H9 (cell line): ENCODE data around the gene RALA. TPM values are rescaled to one million over a fixed set of nuclear protein-coding genes. Genes with fewer than 3 reads are reported as not detected.
"Not testable (repeated sequence)": the region's sequence is repeated elsewhere in the genome, so short reads cannot be mapped to it uniquely, and the experiment has no call there.

Source experiments
- DNase-seq: peaks from one replicate; pipeline ENCODE4 v3.0.0-alpha.2; 2017
- H2AFZ ChIP-seq: one replicate; pipeline ENCODE4 v1.6.1; 2013; ENCODE audit warnings: mild to moderate bottlenecking, low read length, control low read depth, moderate library complexity
- H2AK5ac ChIP-seq: 2 replicates; pipeline ENCODE4 v1.6.1; 2013; ENCODE audit warnings: low read length, control low read depth, mixed read lengths; ENCODE audit not compliant: insufficient read length
- H2BK120ac ChIP-seq: one replicate; pipeline ENCODE4 v1.6.1; 2013; ENCODE audit warnings: low read depth, mild to moderate bottlenecking, low read length, control low read depth, inconsistent platforms; ENCODE audit not compliant: poor library complexity, severe bottlenecking
- H2BK12ac ChIP-seq: 2 replicates; pipeline ENCODE4 v1.6.1; 2013; ENCODE audit warnings: low read length, control low read depth, mixed read lengths, low read depth; ENCODE audit not compliant: insufficient read length
- H2BK15ac ChIP-seq: 2 replicates; pipeline ENCODE4 v1.6.1; 2013; ENCODE audit warnings: low read depth, low read length, control low read depth
- H2BK20ac ChIP-seq: one replicate; pipeline ENCODE4 v1.6.1; 2013; ENCODE audit warnings: low read depth, mild to moderate bottlenecking, low read length, control low read depth, inconsistent platforms; ENCODE audit not compliant: poor library complexity, severe bottlenecking
- H2BK5ac ChIP-seq: 2 replicates; pipeline ENCODE4 v1.6.1; 2013; ENCODE audit warnings: low read length, control low read depth, mixed read lengths; ENCODE audit not compliant: insufficient read length
- H3K14ac ChIP-seq: 2 replicates; pipeline ENCODE4 v1.6.1; 2013; ENCODE audit warnings: low read length, control low read depth; ENCODE audit not compliant: insufficient read depth
- H3K18ac ChIP-seq: 2 replicates; pipeline ENCODE4 v1.6.1; 2013; ENCODE audit warnings: low read depth, mild to moderate bottlenecking, mixed read lengths, low read length, control low read depth; ENCODE audit not compliant: insufficient read length
- H3K23ac ChIP-seq: 2 replicates; pipeline ENCODE4 v1.6.1; 2013; ENCODE audit warnings: low read length, control low read depth, mixed read lengths, low read depth; ENCODE audit not compliant: insufficient read length
- H3K23me2 ChIP-seq: 2 replicates; pipeline ENCODE4 v1.6.1; 2013; ENCODE audit warnings: low read depth, mild to moderate bottlenecking, mixed read lengths, low read length, control low read depth; ENCODE audit not compliant: insufficient read length, poor library complexity, severe bottlenecking
- H3K27ac ChIP-seq: 2 replicates; pipeline ENCODE4 v1.5.1; 2013; ENCODE audit warnings: low read length, control low read depth, mixed read lengths, low read depth; ENCODE audit not compliant: insufficient read length
- H3K27me3 ChIP-seq: 2 replicates; pipeline ENCODE4 v1.6.1; 2013; ENCODE audit warnings: low read length, control low read depth, inconsistent platforms; ENCODE audit not compliant: insufficient read depth
- H3K4ac ChIP-seq: 2 replicates; pipeline ENCODE4 v1.6.1; 2013; ENCODE audit warnings: low read depth, mild to moderate bottlenecking, control low read depth, inconsistent platforms, low read length, moderate library complexity
- H3K4me1 ChIP-seq: 2 replicates; pipeline ENCODE4 v1.6.1; 2013; ENCODE audit warnings: low read length, control low read depth, inconsistent platforms; ENCODE audit not compliant: insufficient read depth
- H3K4me2 ChIP-seq: 2 replicates; pipeline ENCODE4 v1.6.1; 2013; ENCODE audit warnings: low read length, control low read depth, mixed read lengths; ENCODE audit not compliant: insufficient read length, insufficient read depth
- H3K56ac ChIP-seq: 2 replicates; pipeline ENCODE4 v1.6.1; 2013; ENCODE audit warnings: low read depth, mild to moderate bottlenecking, mixed read lengths, low read length, control low read depth; ENCODE audit not compliant: insufficient read length
- H3K79me1 ChIP-seq: 2 replicates; pipeline ENCODE4 v1.6.1; 2013; ENCODE audit warnings: low read depth, mild to moderate bottlenecking, moderate library complexity, low read length, control low read depth, inconsistent platforms; ENCODE audit not compliant: insufficient read depth, poor library complexity, severe bottlenecking
- H3K79me2 ChIP-seq: 2 replicates; pipeline ENCODE4 v1.6.1; 2013; ENCODE audit warnings: low read length, control low read depth, inconsistent platforms; ENCODE audit not compliant: insufficient read depth
- H3K9ac ChIP-seq: 2 replicates; pipeline ENCODE4 v1.6.1; 2013; ENCODE audit warnings: low read length, control low read depth, mixed read lengths; ENCODE audit not compliant: insufficient read length; ENCODE audit errors: extremely low read depth
- H3K9me3 ChIP-seq: one replicate; pipeline ENCODE4 v1.6.1; 2013; ENCODE audit warnings: low read depth, low read length, inconsistent platforms; ENCODE audit not compliant: control insufficient read depth
- H3T11ph ChIP-seq: one replicate; pipeline ENCODE4 v1.6.1; 2013; ENCODE audit warnings: mild to moderate bottlenecking, low read length, control low read depth, inconsistent platforms
- H4K20me1 ChIP-seq: one replicate; pipeline ENCODE4 v1.6.1; 2013; ENCODE audit not compliant: control insufficient read depth, insufficient read length, insufficient read depth
- H4K5ac ChIP-seq: 2 replicates; pipeline ENCODE4 v1.6.1; 2013; ENCODE audit warnings: low read depth, mild to moderate bottlenecking, mixed read lengths, low read length, control low read depth; ENCODE audit not compliant: insufficient read length
- H4K8ac ChIP-seq: replicated peaks from 2 replicates; pipeline ENCODE4 v1.6.1; 2013; ENCODE audit warnings: low read length, control low read depth, mixed read lengths, low read depth; ENCODE audit not compliant: insufficient read length
- H4K91ac ChIP-seq: 2 replicates; pipeline ENCODE4 v1.6.1; 2013; ENCODE audit warnings: low read depth, mild to moderate bottlenecking, moderate library complexity, mixed read lengths, low read length, control low read depth; ENCODE audit not compliant: insufficient read length
- H3K27ac Mint-ChIP-seq, 3 experiments: 2 replicates in 2 of 3; 3 replicates in 1 of 3; pipeline ENCODE4 v1.8.0; 2020 to 2021; ENCODE audit warnings: mixed read lengths in 3 of 3, mild to moderate bottlenecking in 1 of 3, moderate library complexity in 1 of 3
- H3K27me3 Mint-ChIP-seq: 2 replicates; pipeline ENCODE4 v1.8.0; 2021; ENCODE audit warnings: low read depth, mild to moderate bottlenecking, moderate library complexity, mixed read lengths
- H3K36me3 Mint-ChIP-seq, 3 experiments: 2 replicates in 2 of 3; 3 replicates in 1 of 3; pipeline ENCODE4 v1.8.0; 2020 to 2021; ENCODE audit warnings: low read depth in 3 of 3, mixed read lengths in 3 of 3; ENCODE audit not compliant: insufficient read depth in 1 of 3
- H3K4me1 Mint-ChIP-seq, 2 experiments: 2 replicates each; pipeline ENCODE4 v1.8.0; 2020; ENCODE audit warnings: mixed read lengths in 2 of 2
- H3K4me3 Mint-ChIP-seq, 2 experiments: 2 replicates in 1 of 2; 3 replicates in 1 of 2; pipeline ENCODE4 v1.8.0; 2020 to 2021; ENCODE audit warnings: mild to moderate bottlenecking in 2 of 2, mixed read lengths in 2 of 2, moderate library complexity in 1 of 2
- H3K9me3 Mint-ChIP-seq, 2 experiments: 2 replicates in 1 of 2; 3 replicates in 1 of 2; pipeline ENCODE4 v1.8.0; 2020; ENCODE audit warnings: mild to moderate bottlenecking in 2 of 2, mixed read lengths in 2 of 2, moderate library complexity in 1 of 2
- WGBS: extraction: QIAGEN DNeasy Blood & Tissue Kit; methylation state at CpG from one replicate; pipeline ENCODE4 v1.1.7; 2013; ENCODE audit warnings: missing lambda C conversion rate, low lambda C conversion rate, mixed read lengths; ENCODE audit not compliant: insufficient read length; ENCODE audit errors: extremely low coverage; 5-methylcytosine and 5-hydroxymethylcytosine counted together
- total RNA-seq: library from RNA; stranded (reverse); gene quantifications from 2 replicates; pipeline ENCODE4 v1.2.1, GENCODE V29; 2021
- TF ChIP-seq, protein P1 (sequence below): fragments of 200-600 bp; sonication (generic); conservative IDR thresholded peaks from 3 replicates; pipeline ENCODE4 v1.8.0; 2021; ENCODE audit warnings: antibody characterized with exemption, mild to moderate bottlenecking

The RALA gene
- total RNA-seq, 1 experiment from 2014 or later: 57.5 TPM

- Histone ChIP-seq H2BK15ac (no peak overlapping the region), H2AK5ac (no peak overlapping the region), H3K27ac (no peak overlapping the region), H3K4me2 (no peak overlapping the region), H3K79me2 (no peaks in the 10 kb centered on the region), H4K8ac (no peak overlapping the region), H4K5ac (no peak overlapping the region), H3K4me1 (peaks cover 8% of the 10 kb centered on the region; the same call in 1 of the 2 replicates), H3K27me3 (no peaks in the 10 kb centered on the region), H3T11ph (no peak overlapping the region), H2BK20ac (no peak overlapping the region), H2BK12ac (no peak overlapping the region), H3K14ac (no peak overlapping the region), H3K56ac (no peak overlapping the region), H2AFZ (no peak overlapping the region), H3K79me1 (peaks cover 2% of the 10 kb centered on the region), H2BK5ac (no peak overlapping the region), H3K4ac (no peak overlapping the region), H3K9ac (no peak overlapping the region), H3K18ac (no peak overlapping the region), H4K91ac (no peak overlapping the region), H3K23ac (no peak overlapping the region), H3K9me3 (no peaks in the 10 kb centered on the region), H3K23me2 (no peaks in the 10 kb centered on the region), H4K20me1 (no peaks in the 10 kb centered on the region), H2BK120ac (no peak overlapping the region)
- no CpG with 5 or more reads among the region's 5 CpGs for WGBS
- no peak overlapping the region for H3K4me3 Mint-ChIP-seq
- H3K9me3 Mint-ChIP-seq: peaks cover 5 to 6% of the 10 kb centered on the region in 2 experiments; a peak in 3 of 5 replicates
- H3K4me1 Mint-ChIP-seq: peaks cover 23 to 33% of the 10 kb centered on the region in 2 experiments
- H3K27me3 Mint-ChIP-seq: no peaks in the 10 kb centered on the region
- H3K27ac Mint-ChIP-seq: no peak overlapping the region
- peaks cover 6 to 16% (median 13%) of the 10 kb centered on the region in 3 experiments for H3K36me3 Mint-ChIP-seq
- DNase-seq: no peak
- TF ChIP-seq, protein P1, sequence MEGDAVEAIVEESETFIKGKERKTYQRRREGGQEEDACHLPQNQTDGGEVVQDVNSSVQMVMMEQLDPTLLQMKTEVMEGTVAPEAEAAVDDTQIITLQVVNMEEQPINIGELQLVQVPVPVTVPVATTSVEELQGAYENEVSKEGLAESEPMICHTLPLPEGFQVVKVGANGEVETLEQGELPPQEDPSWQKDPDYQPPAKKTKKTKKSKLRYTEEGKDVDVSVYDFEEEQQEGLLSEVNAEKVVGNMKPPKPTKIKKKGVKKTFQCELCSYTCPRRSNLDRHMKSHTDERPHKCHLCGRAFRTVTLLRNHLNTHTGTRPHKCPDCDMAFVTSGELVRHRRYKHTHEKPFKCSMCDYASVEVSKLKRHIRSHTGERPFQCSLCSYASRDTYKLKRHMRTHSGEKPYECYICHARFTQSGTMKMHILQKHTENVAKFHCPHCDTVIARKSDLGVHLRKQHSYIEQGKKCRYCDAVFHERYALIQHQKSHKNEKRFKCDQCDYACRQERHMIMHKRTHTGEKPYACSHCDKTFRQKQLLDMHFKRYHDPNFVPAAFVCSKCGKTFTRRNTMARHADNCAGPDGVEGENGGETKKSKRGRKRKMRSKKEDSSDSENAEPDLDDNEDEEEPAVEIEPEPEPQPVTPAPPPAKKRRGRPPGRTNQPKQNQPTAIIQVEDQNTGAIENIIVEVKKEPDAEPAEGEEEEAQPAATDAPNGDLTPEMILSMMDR: no peak
These were observed 127.1 kb downstream of the RALA start for GRCh38 chr7:39750253-39751077.

DNA sequence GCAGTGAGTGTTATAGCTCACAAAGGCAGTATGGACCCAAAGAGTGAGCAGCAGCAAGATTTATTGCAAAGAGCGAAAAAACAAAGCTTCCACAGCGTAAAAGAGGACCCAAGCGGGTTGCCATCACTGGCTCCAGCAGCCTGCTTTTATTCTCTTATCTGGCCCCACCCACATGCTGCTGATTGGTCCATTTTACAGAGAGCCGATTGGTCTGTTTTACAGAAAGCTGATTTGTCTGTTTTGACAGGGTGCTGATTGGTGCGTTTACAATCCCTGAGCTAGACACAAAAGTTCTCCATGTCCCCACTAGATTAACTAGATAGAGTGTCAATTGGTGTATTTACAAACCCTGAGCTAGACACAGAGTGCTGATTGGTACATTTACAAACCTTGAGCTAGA, 129.9 kb downstream of the RALA start:
- H3K4me2 ChIP-seq, H2BK20ac ChIP-seq, H3K9me3 ChIP-seq, H3K27ac Mint-ChIP-seq, H3K4me1 ChIP-seq, H2BK15ac ChIP-seq, H2BK12ac ChIP-seq, H2AFZ ChIP-seq, H3K27ac ChIP-seq, H3K4me3 Mint-ChIP-seq, H3K27me3 Mint-ChIP-seq, H3K79me1 ChIP-seq, H2AK5ac ChIP-seq, H3K4ac ChIP-seq, DNase-seq, H3K14ac ChIP-seq, H3T11ph ChIP-seq, H3K9ac ChIP-seq, H3K23me2 ChIP-seq, H4K5ac ChIP-seq, H3K18ac ChIP-seq, H3K79me2 ChIP-seq, H3K56ac ChIP-seq, H2BK120ac ChIP-seq, H4K8ac ChIP-seq, H3K23ac ChIP-seq, H4K91ac ChIP-seq, H3K27me3 ChIP-seq, H2BK5ac ChIP-seq, H4K20me1 ChIP-seq: not testable (repeated sequence)
- no CpG with 5 or more reads among the region's 5 CpGs for WGBS
- H3K4me1 Mint-ChIP-seq: peaks cover 24 to 26% of the 10 kb centered on the region in 2 experiments
- peaks cover 8 to 22% of the 10 kb centered on the region in 2 experiments for H3K9me3 Mint-ChIP-seq
- peaks cover 8 to 38% (median 27%) of the 10 kb centered on the region in 3 experiments for H3K36me3 Mint-ChIP-seq
